GM23338 (cell line): ENCODE results near the gene MGAT4B. TPM values are rescaled to one million over a fixed set of nuclear protein-coding genes. Genes with fewer than 3 reads are reported as not detected.

Experiments used
- STAT1 ChIP-seq: IDR thresholded peaks from one replicate; pipeline ENCODE4 v1.6.1; 2016; ENCODE audit warnings: antibody characterized with exemption; ENCODE audit not compliant: unreplicated experiment
- polyA plus RNA-seq: library from polyadenylated mRNA; unstranded; fragments of >200 nt; fragmentation: Nextera tagmentation; extraction: Ambion mirVana; gene quantifications from 2 replicates; pipeline ENCODE4 v1.2.1, GENCODE V29; 2016
- total RNA-seq: library from RNA; depleted of rRNA; stranded (reverse); fragments of >200 nt; shearing (Covaris generic); gene quantifications from 2 replicates; pipeline ENCODE4 v1.2.3, GENCODE V29; 2014
- TF ChIP-seq, protein P1 (sequence below): fragments of 250-450 bp; sonication (Bioruptor Pico); IDR thresholded peaks from 2 replicates; pipeline ENCODE4 v1.5.0; 2020; ENCODE audit warnings: mild to moderate bottlenecking, moderate library complexity
- TF ChIP-seq, protein P2 (sequence below), 2 experiments: fragments of 200-600 bp in 1 of 2; sonication (generic) in 1 of 2; conservative IDR thresholded peaks; 2 replicates each; pipeline versions ENCODE4 v1.5.1 to v1.6.1; 2016 to 2017; ENCODE audit warnings: antibody characterized with exemption in 2 of 2, low read depth in 2 of 2, mild to moderate bottlenecking in 2 of 2, moderate library complexity in 1 of 2
- TF ChIP-seq, protein P3 (sequence below): IDR thresholded peaks from 2 replicates; pipeline ENCODE4 v1.6.1; 2016; ENCODE audit warnings: antibody characterized with exemption

MGAT4B gene
- total and polyA plus RNA-seq, 2 experiments from 2014 or later: 32.3 to 101 TPM

DNA sequence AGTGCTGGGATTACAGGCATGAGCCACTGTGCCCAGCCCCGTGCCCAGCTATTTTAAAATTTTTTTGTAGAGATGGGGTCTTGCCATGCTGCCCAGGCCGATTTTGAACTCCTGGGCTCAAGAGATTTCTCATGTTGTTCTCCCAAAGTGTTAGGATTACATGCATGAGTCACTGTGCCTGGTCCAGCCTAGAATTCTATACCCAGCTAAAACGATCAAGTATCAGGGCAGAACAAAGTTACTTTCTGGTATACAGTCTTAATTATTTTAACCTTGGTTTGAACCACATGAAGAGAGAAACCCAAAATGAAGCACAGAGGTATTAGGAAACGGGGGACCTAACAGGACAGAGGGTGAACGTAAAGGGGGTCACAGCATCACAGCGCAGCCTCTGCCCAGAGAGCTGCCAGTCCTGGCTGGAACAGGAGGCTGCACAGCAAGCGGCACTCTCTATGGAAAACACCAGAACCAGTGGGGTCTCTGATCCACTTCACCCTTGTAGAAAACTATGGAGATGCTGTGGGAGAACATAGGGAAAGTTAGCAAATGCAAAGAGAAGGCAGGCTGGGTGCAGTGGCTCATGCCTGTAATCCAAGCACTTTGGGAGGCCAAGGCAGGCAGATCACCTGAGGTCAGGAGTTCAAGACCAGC is 24.3 kb upstream of the MGAT4B start (continued):
- TF ChIP-seq, protein P1, sequence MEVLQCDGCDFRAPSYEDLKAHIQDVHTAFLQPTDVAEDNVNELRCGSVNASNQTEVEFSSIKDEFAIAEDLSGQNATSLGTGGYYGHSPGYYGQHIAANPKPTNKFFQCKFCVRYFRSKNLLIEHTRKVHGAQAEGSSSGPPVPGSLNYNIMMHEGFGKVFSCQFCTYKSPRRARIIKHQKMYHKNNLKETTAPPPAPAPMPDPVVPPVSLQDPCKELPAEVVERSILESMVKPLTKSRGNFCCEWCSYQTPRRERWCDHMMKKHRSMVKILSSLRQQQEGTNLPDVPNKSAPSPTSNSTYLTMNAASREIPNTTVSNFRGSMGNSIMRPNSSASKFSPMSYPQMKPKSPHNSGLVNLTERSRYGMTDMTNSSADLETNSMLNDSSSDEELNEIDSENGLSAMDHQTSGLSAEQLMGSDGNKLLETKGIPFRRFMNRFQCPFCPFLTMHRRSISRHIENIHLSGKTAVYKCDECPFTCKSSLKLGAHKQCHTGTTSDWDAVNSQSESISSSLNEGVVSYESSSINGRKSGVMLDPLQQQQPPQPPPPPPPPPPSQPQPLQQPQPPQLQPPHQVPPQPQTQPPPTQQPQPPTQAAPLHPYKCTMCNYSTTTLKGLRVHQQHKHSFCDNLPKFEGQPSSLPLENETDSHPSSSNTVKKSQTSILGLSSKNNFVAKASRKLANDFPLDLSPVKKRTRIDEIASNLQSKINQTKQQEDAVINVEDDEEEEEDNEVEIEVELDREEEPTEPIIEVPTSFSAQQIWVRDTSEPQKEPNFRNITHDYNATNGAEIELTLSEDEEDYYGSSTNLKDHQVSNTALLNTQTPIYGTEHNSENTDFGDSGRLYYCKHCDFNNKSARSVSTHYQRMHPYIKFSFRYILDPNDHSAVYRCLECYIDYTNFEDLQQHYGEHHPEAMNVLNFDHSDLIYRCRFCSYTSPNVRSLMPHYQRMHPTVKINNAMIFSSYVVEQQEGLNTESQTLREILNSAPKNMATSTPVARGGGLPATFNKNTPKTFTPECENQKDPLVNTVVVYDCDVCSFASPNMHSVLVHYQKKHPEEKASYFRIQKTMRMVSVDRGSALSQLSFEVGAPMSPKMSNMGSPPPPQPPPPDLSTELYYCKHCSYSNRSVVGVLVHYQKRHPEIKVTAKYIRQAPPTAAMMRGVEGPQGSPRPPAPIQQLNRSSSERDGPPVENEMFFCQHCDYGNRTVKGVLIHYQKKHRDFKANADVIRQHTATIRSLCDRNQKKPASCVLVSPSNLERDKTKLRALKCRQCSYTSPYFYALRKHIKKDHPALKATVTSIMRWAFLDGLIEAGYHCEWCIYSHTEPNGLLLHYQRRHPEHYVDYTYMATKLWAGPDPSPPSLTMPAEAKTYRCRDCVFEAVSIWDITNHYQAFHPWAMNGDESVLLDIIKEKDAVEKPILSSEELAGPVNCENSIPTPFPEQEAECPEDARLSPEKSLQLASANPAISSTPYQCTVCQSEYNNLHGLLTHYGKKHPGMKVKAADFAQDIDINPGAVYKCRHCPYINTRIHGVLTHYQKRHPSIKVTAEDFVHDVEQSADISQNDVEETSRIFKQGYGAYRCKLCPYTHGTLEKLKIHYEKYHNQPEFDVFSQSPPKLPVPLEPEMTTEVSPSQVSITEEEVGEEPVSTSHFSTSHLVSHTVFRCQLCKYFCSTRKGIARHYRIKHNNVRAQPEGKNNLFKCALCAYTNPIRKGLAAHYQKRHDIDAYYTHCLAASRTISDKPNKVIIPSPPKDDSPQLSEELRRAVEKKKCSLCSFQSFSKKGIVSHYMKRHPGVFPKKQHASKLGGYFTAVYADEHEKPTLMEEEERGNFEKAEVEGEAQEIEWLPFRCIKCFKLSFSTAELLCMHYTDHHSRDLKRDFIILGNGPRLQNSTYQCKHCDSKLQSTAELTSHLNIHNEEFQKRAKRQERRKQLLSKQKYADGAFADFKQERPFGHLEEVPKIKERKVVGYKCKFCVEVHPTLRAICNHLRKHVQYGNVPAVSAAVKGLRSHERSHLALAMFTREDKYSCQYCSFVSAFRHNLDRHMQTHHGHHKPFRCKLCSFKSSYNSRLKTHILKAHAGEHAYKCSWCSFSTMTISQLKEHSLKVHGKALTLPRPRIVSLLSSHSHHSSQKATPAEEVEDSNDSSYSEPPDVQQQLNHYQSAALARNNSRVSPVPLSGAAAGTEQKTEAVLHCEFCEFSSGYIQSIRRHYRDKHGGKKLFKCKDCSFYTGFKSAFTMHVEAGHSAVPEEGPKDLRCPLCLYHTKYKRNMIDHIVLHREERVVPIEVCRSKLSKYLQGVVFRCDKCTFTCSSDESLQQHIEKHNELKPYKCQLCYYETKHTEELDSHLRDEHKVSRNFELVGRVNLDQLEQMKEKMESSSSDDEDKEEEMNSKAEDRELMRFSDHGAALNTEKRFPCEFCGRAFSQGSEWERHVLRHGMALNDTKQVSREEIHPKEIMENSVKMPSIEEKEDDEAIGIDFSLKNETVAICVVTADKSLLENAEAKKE (CRISPR knock-in tag): no peak
- TF ChIP-seq, protein P2, sequence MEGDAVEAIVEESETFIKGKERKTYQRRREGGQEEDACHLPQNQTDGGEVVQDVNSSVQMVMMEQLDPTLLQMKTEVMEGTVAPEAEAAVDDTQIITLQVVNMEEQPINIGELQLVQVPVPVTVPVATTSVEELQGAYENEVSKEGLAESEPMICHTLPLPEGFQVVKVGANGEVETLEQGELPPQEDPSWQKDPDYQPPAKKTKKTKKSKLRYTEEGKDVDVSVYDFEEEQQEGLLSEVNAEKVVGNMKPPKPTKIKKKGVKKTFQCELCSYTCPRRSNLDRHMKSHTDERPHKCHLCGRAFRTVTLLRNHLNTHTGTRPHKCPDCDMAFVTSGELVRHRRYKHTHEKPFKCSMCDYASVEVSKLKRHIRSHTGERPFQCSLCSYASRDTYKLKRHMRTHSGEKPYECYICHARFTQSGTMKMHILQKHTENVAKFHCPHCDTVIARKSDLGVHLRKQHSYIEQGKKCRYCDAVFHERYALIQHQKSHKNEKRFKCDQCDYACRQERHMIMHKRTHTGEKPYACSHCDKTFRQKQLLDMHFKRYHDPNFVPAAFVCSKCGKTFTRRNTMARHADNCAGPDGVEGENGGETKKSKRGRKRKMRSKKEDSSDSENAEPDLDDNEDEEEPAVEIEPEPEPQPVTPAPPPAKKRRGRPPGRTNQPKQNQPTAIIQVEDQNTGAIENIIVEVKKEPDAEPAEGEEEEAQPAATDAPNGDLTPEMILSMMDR (conservative IDR thresholded peaks at IDR 0.05; ENCODE audit: low read depth in 2 of 2): no peak
- TF ChIP-seq, protein P3, sequence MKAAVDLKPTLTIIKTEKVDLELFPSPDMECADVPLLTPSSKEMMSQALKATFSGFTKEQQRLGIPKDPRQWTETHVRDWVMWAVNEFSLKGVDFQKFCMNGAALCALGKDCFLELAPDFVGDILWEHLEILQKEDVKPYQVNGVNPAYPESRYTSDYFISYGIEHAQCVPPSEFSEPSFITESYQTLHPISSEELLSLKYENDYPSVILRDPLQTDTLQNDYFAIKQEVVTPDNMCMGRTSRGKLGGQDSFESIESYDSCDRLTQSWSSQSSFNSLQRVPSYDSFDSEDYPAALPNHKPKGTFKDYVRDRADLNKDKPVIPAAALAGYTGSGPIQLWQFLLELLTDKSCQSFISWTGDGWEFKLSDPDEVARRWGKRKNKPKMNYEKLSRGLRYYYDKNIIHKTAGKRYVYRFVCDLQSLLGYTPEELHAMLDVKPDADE: no peak
- no peak for TF ChIP-seq STAT1
